Activated CD4-positive, alpha-beta T cell treated with anti-CD3 and anti-CD28 coated beads, Interleukin-2, Interleukin-6, amounts not matched to agents 100 ng/mL and 50 ng/mL, durations not matched to agents 16 hours and 8 hours (primary cell): ENCODE results near the gene EFCAB10.

Experiments
- DNase-seq: peaks from one replicate; pipeline ENCODE4 v3.0.0-alpha.2; 2020

EFCAB10 gene

GRCh38 chr7:105596866-105597265, 15.6 kb upstream of the EFCAB10 start:
- no peak for DNase-seq

GRCh38 chr7:105594034-105594433, 12.7 kb upstream of the EFCAB10 start:
- no peak for DNase-seq

GRCh38 chr7:105591522-105591921, 10.2 kb upstream of the EFCAB10 start:
- no peak for DNase-seq

- no peak for DNase-seq
Measured at GRCh38 chr7:105590793-105591192, 9.5 kb upstream of the EFCAB10 start.

GRCh38 chr7:105589356-105590077, 8.2 kb upstream of the EFCAB10 start:
- peak; percentile 79 for DNase-seq

- no peak for DNase-seq
Measured at GRCh38 chr7:105587909-105588635, 6.8 kb upstream of the EFCAB10 start.

GRCh38 chr7:105585850-105586500, 4.7 kb upstream of the EFCAB10 start:
- DNase-seq: no peak

GRCh38 chr7:105584165-105584564, 2.9 kb upstream of the EFCAB10 start:
- DNase-seq: no peak

GRCh38 chr7:105583061-105583460, 1.8 kb upstream of the EFCAB10 start:
- DNase-seq: no peak

GRCh38 chr7:105580022-105580740, 1.1 kb downstream of the EFCAB10 start:
- DNase-seq: no peak

GRCh38 chr7:105578496-105578895, 2.8 kb downstream of the EFCAB10 start:
- no peak for DNase-seq

- no peak for DNase-seq
Measured at GRCh38 chr7:105577251-105577650, 4.0 kb downstream of the EFCAB10 start.

- DNase-seq: no peak
Measured at GRCh38 chr7:105571891-105572290, 9.4 kb downstream of the EFCAB10 start.

- DNase-seq: no peak
Measured at GRCh38 chr7:105567821-105568220, 13.5 kb downstream of the EFCAB10 start.

- DNase-seq: no peak
Measured at GRCh38 chr7:105567024-105567423, 14.3 kb downstream of the EFCAB10 start.

- no peak for DNase-seq
Measured at GRCh38 chr7:105565190-105565589, 16.1 kb downstream of the EFCAB10 start.

GRCh38 chr7:105559926-105560325, 21.4 kb downstream of the EFCAB10 start:
- DNase-seq: no peak

- no peak for DNase-seq
Measured at GRCh38 chr7:105538339-105538738, 43.0 kb downstream of the EFCAB10 start.

- no peak for DNase-seq
Measured at GRCh38 chr7:105532709-105533460, 48.4 kb downstream of the EFCAB10 start.

GRCh38 chr7:105531792-105532671, 49.3 kb downstream of the EFCAB10 start, which contains the start of gene RINT1:
RINT1 (plus strand) TSS chr7:105532201; CDS start chr7:105532316, 115 bp downstream.
- peak; percentile 96 for DNase-seq

- DNase-seq: no peak
Measured at GRCh38 chr7:105530546-105530945, 50.7 kb downstream of the EFCAB10 start.
